Middle frontal gyrus (tissue), 1 donor: ENCODE results near the gene SLC36A4.
"Not testable (repeated sequence)": the region's sequence is repeated elsewhere in the genome, so short reads cannot be mapped to it uniquely, and the experiment has no call there.

Source experiments
- DNase-seq: peaks from one replicate; pipeline ENCODE4 v3.0.0-alpha.2; 2015; ENCODE audit warnings: low spot score; ENCODE audit errors: extremely low spot score

SLC36A4 gene

GRCh38 chr11:93197380-93198214, at the start of gene SLC36A4:
TSS of gene SLC36A4 (minus strand) at chr11:93197991. CDS start at chr11:93197832, 159 bp downstream.
- DNase-seq, result peak; percentile 81

GRCh38 chr11:93246790-93247189, 49.0 kb upstream of the SLC36A4 start:
- DNase-seq, result not testable (repeated sequence)

DNA sequence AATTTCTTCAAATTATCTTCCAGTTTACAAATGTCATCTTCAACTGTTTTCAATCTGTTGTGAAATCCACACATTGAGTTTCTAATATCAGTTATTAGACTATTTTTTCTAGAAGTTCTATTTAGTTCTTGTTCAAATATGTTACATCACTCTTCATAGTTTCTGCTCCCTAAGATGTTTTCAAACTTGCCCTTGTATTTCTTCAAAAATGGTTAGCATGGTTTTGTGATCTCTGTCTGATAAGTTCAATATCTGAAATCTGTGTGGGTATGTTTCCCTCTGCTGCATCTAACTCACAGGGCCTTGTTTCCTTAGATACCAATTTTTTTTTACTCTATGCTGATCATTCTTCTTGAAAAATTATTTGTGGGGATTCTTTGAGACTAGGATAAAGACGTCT, 46.2 kb upstream of the SLC36A4 start:
- no peak for DNase-seq

DNA sequence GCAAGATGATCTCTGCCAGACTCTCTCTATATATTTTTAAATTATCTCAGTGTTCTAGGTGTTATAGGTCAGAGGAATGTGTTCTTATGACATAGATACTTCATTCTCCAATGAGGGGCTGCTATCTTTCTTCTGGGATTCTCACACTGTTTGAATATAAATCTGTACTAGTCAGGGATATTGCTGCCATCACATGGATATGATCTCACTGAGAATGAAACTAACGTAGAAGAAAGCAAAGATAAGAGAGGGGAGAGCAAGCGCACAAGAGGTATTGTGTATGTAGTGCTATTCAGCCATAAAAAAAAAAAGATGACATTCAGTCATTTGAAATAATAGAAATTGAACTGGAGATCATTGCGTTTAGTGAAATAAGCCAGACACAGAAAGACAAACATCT, 42.2 kb upstream of the SLC36A4 start:
- DNase-seq, result no peak

- DNase-seq, result no peak
Measured at GRCh38 chr11:93238956-93239355, 41.2 kb upstream of the SLC36A4 start.

GRCh38 chr11:93236741-93237675, 39.2 kb upstream of the SLC36A4 start:
- DNase-seq, result no peak

DNA sequence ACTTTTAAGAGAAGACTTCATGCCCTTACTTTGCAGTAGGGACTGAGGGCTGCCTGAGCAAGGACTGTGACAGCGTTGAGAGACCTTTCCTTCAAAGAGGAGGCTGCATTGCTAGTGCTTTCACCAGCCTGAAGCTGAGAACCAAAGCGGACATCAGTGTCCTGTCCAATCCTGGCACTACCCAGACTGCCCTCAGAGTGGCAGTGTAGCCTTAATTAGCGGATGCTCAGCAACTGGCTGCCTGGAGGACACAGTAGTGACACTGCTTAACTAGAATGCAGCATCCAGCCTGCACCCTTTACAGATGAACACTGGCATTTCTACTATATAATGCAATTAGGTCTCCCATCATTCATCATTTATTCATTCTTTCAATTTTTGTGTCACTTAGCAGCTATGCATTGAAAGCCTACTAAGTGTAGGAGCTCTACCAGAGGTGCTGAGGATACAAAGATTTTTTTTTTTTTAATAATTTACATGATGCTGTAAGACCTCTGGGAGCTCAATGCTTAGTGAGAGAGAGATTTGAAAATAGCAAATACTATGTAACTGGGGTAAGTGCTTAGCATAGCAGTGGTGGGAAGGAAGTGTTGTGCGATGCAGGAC, 36.9 kb upstream of the SLC36A4 start:
- peak; percentile 75 for DNase-seq

GRCh38 chr11:93229876-93230275, 32.1 kb upstream of the SLC36A4 start:
- no peak for DNase-seq

DNA sequence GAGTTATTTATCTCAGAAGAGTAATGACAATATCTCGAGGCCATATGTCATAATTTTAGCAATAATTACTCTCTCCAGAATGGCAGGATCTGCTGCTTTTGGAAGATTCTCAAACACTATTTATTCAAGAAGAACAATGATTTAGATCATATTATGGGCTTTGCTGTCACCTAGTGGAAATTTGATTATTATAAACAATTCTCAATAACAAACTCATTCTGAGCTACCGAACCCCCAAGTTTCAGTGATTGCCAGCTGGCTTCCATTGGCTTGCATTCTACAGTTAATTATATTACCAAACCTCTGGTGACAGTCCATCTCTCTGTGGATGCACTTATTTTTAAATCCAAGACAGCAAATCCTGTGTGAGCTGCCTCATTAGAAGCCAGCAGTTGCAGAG, 27.9 kb upstream of the SLC36A4 start:
- no peak for DNase-seq

DNA sequence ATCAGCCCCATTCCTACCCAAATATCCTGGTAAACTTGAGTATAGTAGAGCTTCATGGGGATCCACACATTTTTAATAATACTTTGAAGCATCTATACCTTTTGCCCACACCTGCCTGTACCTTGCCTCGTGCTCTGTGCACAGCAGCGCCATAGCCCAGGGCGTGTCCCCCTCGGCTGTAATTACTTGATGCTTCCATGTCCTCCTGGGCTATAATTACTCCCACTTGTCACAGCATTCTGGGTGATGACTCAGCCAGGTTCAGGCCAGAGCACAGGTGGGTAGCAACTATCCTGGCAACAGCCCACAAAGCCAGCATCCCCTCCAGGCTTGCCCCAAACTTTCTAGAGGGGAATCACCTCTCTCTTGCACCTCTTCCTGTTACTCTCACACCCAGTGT, 23.7 kb upstream of the SLC36A4 start:
- DNase-seq, result no peak

GRCh38 chr11:93220078-93220477, 22.3 kb upstream of the SLC36A4 start:
- no peak for DNase-seq

DNA sequence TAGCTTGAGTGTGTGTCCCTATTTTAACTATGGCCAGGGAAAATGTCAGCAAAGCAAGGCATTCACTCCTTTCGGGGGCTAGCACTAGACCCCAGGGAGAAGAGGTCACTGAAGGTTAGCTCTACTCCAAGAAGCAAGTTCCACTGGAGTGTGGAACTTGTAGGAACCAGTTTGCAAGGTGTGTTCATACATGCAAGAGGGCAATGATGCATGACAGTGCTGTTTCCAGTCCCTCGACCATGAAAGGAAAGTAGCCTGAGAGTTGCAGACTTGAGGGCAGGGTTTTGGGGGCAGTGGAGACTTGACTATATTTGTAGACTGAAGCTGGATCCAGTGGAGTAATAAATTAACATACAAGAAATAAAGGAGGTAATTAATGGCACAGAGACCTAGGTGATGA, 21.6 kb upstream of the SLC36A4 start:
- no peak for DNase-seq

GRCh38 chr11:93216511-93217101, 18.8 kb upstream of the SLC36A4 start:
- no peak for DNase-seq

DNA sequence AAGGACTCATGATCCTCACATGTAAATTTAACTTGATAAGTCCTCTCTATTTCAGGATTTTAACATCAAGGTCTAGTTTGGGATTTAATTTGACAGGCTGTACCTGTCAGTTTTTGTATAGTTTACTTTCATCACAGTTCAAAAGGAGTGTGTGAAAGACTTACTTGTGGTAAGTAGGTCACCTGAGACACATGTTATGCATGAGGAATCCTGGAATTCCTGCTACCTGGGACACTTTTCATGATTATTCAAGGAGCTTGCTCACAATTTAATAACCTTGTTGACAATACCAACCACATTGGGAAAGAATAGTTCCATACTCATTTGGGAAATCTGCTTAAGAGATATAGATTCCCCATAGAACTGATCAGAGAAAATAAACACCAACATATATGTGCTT, 15.8 kb upstream of the SLC36A4 start:
- DNase-seq, result no peak

DNA sequence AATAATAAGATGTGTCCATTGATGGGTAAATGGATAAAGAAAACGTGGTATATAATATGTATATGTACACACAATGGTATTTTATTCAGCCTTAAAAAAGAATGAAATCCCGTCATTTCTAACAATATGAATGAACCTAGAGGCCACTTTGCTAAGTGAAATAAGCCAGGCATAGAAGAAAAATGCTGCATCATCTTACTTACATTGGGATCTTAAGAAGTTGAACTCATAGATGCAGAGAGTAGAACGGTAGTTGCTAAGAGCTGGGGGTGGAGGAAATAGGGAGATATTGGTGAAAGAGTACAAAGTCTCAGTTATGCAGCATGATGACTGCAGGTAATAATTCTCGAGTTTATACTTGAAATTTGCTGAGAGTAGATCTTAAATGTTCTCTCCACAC, 14.3 kb upstream of the SLC36A4 start:
- DNase-seq, result no peak

GRCh38 chr11:93209466-93209865, 11.7 kb upstream of the SLC36A4 start:
- DNase-seq, result no peak

- DNase-seq, result no peak
Measured at GRCh38 chr11:93208663-93209270, 11.0 kb upstream of the SLC36A4 start.

DNA sequence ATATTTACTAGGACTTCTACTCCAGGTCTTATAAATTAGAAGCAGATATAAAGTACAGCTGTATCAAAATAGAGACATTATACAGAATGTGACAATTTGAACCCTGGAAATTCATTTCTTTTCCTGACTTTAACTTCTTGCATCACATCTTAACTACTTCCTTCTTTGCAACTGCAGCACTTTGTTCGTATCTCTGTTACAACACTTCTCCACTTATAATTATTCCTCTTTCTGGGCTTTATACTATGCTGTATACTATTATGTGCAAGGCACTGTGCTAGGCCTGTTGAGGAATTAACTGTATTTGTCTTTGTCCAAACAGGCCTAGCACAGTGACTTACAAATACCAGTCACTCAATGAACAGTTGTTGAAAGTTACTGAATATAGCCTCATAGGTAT, 1.8 kb upstream of the SLC36A4 start:
- no peak for DNase-seq

GRCh38 chr11:93198215-93198845, 539 bp upstream of the SLC36A4 start:
- no peak for DNase-seq

- no peak for DNase-seq
Measured at GRCh38 chr11:93196816-93197379, 893 bp downstream of the SLC36A4 start.
